WTC11 (cell line): Measurements from ENCODE around the gene ATP8B3.

Source experiments
- NFYB ChIP-seq: sonication (generic); formaldehyde crosslinking; conservative IDR thresholded peaks from 2 replicates; pipeline ENCODE4 v1.8.0; 2022; ENCODE audit warnings: low read depth, missing genetic modification reagents
- RORB ChIP-seq: fragments of 250-450 bp; sonication (Bioruptor Pico); IDR thresholded peaks from 2 replicates; pipeline ENCODE4 v1.9.0; 2021; ENCODE audit warnings: mild to moderate bottlenecking
- ZNF423 ChIP-seq: fragments of 250-450 bp; sonication (Bioruptor Pico); IDR thresholded peaks from 2 replicates; pipeline ENCODE4 v2.1.2; 2022; ENCODE audit warnings: mild to moderate bottlenecking, moderate library complexity
- TF ChIP-seq, protein P1 (sequence below): fragments of 200-600 bp; IDR thresholded peaks from 2 replicates; pipeline ENCODE4 v1.8.0; 2022; ENCODE audit warnings: antibody characterized with exemption
- TF ChIP-seq, protein P2 (sequence below): sonication (generic); formaldehyde crosslinking; IDR thresholded peaks from 2 replicates; pipeline ENCODE4 v1.8.1; 2022; ENCODE audit warnings: mild to moderate bottlenecking, missing genetic modification reagents, moderate library complexity, borderline replicate concordance

DNA sequence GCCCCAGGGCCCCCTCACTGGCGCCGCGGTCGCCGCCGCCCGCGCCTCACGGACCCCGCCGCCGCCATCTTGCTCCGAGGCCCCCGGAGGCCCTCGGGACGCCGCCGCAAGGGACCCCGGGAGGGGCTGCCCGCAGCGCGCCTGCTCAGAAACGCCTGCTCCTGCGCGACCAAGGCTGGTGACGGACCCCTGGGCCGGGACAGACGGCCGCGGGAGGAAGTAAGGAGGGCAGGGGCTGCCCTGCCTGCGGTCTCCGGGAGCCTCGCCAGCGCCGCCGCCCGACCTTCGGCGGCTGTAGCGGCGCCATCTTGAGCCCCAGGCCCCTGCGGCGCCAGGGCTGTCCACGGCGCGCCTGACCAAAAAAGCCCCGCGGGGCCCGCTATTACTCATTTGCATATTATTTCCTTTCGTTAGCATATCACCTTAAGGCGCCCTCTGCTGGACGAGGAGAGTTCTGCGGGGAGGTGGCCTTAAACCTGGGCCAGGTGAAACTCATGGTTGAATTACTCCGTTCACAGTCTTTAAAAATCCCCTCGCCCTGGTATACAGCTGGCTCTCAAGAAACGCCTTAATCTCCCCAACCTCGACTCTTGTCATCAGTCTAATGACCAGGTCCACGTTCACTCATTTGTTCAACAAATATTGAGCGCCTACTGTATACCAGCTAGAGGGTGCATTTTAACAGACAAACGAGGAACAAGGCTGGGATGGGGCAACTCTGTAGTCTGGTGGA is 36.5 kb upstream of the ATP8B3 start, which contains the start of gene REXO1:
- no peak for TF ChIP-seq RORB
- no peak for TF ChIP-seq NFYB (CRISPR knock-in tag)
- TF ChIP-seq, protein P1, sequence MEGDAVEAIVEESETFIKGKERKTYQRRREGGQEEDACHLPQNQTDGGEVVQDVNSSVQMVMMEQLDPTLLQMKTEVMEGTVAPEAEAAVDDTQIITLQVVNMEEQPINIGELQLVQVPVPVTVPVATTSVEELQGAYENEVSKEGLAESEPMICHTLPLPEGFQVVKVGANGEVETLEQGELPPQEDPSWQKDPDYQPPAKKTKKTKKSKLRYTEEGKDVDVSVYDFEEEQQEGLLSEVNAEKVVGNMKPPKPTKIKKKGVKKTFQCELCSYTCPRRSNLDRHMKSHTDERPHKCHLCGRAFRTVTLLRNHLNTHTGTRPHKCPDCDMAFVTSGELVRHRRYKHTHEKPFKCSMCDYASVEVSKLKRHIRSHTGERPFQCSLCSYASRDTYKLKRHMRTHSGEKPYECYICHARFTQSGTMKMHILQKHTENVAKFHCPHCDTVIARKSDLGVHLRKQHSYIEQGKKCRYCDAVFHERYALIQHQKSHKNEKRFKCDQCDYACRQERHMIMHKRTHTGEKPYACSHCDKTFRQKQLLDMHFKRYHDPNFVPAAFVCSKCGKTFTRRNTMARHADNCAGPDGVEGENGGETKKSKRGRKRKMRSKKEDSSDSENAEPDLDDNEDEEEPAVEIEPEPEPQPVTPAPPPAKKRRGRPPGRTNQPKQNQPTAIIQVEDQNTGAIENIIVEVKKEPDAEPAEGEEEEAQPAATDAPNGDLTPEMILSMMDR = peak; percentile 92
- no peak for TF ChIP-seq ZNF423 (CRISPR knock-in tag)
- TF ChIP-seq, protein P2, sequence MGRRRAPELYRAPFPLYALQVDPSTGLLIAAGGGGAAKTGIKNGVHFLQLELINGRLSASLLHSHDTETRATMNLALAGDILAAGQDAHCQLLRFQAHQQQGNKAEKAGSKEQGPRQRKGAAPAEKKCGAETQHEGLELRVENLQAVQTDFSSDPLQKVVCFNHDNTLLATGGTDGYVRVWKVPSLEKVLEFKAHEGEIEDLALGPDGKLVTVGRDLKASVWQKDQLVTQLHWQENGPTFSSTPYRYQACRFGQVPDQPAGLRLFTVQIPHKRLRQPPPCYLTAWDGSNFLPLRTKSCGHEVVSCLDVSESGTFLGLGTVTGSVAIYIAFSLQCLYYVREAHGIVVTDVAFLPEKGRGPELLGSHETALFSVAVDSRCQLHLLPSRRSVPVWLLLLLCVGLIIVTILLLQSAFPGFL (CRISPR knock-in tag) = no peak
